Activated gamma-delta T cell treated with anti-CD3 and anti-CD28 coated beads, Interleukin-2, amount 50 U/mL, for 16 hours (primary cell): Measurements from ENCODE around the gene FZR1.
"Not testable (repeated sequence)": the region's sequence is repeated elsewhere in the genome, so short reads cannot be mapped to it uniquely, and the experiment has no call there.

Experiments
- DNase-seq: peaks from one replicate; pipeline ENCODE4 v3.0.0-alpha.2; 2020; ENCODE audit warnings: low read depth

FZR1 gene

GRCh38 chr19:3547301-3547731 is 41.2 kb downstream of the FZR1 start:
- no peak for DNase-seq

- no peak for DNase-seq
These were observed 41.7 kb downstream of the FZR1 start for GRCh38 chr19:3547767-3548282.

GRCh38 chr19:3548606-3549005 is 42.5 kb downstream of the FZR1 start:
- DNase-seq = no peak

- no peak for DNase-seq
These were observed 43.7 kb downstream of the FZR1 start for GRCh38 chr19:3549816-3550215.

- DNase-seq = no peak
These were observed 45.1 kb downstream of the FZR1 start for GRCh38 chr19:3550947-3551791.

- DNase-seq = no peak
These were observed 45.6 kb downstream of the FZR1 start for GRCh38 chr19:3551792-3552095.

- no peak for DNase-seq
These were observed 48.4 kb downstream of the FZR1 start for GRCh38 chr19:3554254-3555083.

GRCh38 chr19:3555653-3556422 is 49.7 kb downstream of the FZR1 start:
- no peak for DNase-seq

GRCh38 chr19:3556423-3556977 is 50.4 kb downstream of the FZR1 start:
- DNase-seq = no peak

- peak; percentile 60 for DNase-seq
These were observed 50.9 kb downstream of the FZR1 start for GRCh38 chr19:3556978-3557460.

GRCh38 chr19:3557461-3558248 is 51.5 kb downstream of the FZR1 start, which contains the start of gene MFSD12:
Gene MFSD12, minus strand, starts transcription at chr19:3557586. Its CDS starts 183 bp downstream, at chr19:3557403.
- DNase-seq = peak; percentile 90

GRCh38 chr19:3563709-3564524 is 57.8 kb downstream of the FZR1 start:
- DNase-seq = no peak

GRCh38 chr19:3565139-3565538 is 59.0 kb downstream of the FZR1 start:
- no peak for DNase-seq

GRCh38 chr19:3570042-3570441 is 63.9 kb downstream of the FZR1 start:
- not testable (repeated sequence) for DNase-seq

- no peak for DNase-seq
These were observed 64.5 kb downstream of the FZR1 start for GRCh38 chr19:3570606-3571011.

GRCh38 chr19:3572132-3572854 is 66.2 kb downstream of the FZR1 start:
- peak; percentile 99 for DNase-seq

- no peak for DNase-seq
These were observed 66.7 kb downstream of the FZR1 start, which contains the start of gene HMG20B for GRCh38 chr19:3572855-3573161. Gene HMG20B, plus strand, starts transcription at chr19:3572944. Its CDS starts 366 bp downstream, at chr19:3573310.

- no peak for DNase-seq
These were observed 67.2 kb downstream of the FZR1 start for GRCh38 chr19:3573162-3573857.
